Natural killer cell (primary cell): ENCODE measurements around the gene PHF20. TPM values are rescaled to one million over a fixed set of nuclear protein-coding genes. Genes with fewer than 3 reads are reported as not detected.

Source experiments
- ATAC-seq, 3 donors: fragments of 150-1000 bp in 2 of 3; fragments of 200-7000 bp in 1 of 3; cut with Tn5 transposase; 1 replicate in 1 of 3; 2 replicates in 2 of 3; pipeline ENCODE4 v1.10.0; 2021; ENCODE audit warnings: mild to moderate bottlenecking in 2 of 3, moderate library complexity in 2 of 3
- DNase-seq, 2 donors: peaks; one replicate each; pipeline versions ENCODE4 v3.0.0 to v3.0.0-alpha.2; 2013 to 2021; ENCODE audit warnings: mixed read lengths in 1 of 2
- H3K27ac ChIP-seq: one replicate; pipeline ENCODE4 v1.5.1; 2013; ENCODE audit warnings: mild to moderate bottlenecking, low read length
- H3K27me3 ChIP-seq: one replicate; pipeline ENCODE4 v1.6.1; 2013; ENCODE audit warnings: low read length; ENCODE audit not compliant: control insufficient read depth, insufficient read depth
- H3K36me3 ChIP-seq: one replicate; pipeline ENCODE4 v1.6.1; 2013; ENCODE audit warnings: low read length; ENCODE audit not compliant: control insufficient read depth, insufficient read depth
- H3K4me1 ChIP-seq: one replicate; pipeline ENCODE4 v1.6.1; 2013; ENCODE audit warnings: low read length; ENCODE audit not compliant: control insufficient read depth, insufficient read depth
- H3K4me3 ChIP-seq: one replicate; pipeline ENCODE4 v1.5.1; 2013; ENCODE audit warnings: low read length
- H3K9me3 ChIP-seq: one replicate; pipeline ENCODE4 v1.6.1; 2013; ENCODE audit warnings: low read length; ENCODE audit not compliant: control insufficient read depth, insufficient read depth
- H3K27ac Mint-ChIP-seq, 2 donors: one replicate each; pipeline ENCODE4 v1.8.0; 2022; ENCODE audit warnings: mild to moderate bottlenecking in 2 of 2, mixed read lengths in 2 of 2, moderate library complexity in 1 of 2
- H3K27me3 Mint-ChIP-seq, 2 donors: one replicate each; pipeline ENCODE4 v1.8.0; 2022; ENCODE audit warnings: low read depth in 2 of 2, mixed read lengths in 2 of 2
- H3K36me3 Mint-ChIP-seq: one replicate; pipeline ENCODE4 v1.8.0; 2022; ENCODE audit warnings: mixed read lengths
- H3K4me1 Mint-ChIP-seq, 2 donors: one replicate each; pipeline ENCODE4 v1.8.0; 2022; ENCODE audit warnings: mixed read lengths in 2 of 2
- H3K4me3 Mint-ChIP-seq: one replicate; pipeline ENCODE4 v1.8.0; 2022; ENCODE audit warnings: mild to moderate bottlenecking, moderate library complexity, mixed read lengths
- H3K9me3 Mint-ChIP-seq, 2 donors: one replicate each; pipeline ENCODE4 v1.8.0; 2022; ENCODE audit warnings: mixed read lengths in 2 of 2
- CTCF ChIP-seq: fragments of 200-600 bp; IDR thresholded peaks from one replicate; pipeline ENCODE4 v1.8.0; 2022; ENCODE audit warnings: antibody characterized with exemption
- WGBS: methylation state at CpG from one replicate; pipeline ENCODE4 v1.1.7; 2013; ENCODE audit warnings: missing lambda C conversion rate; ENCODE audit not compliant: insufficient coverage; 5-methylcytosine and 5-hydroxymethylcytosine counted together
- intact Hi-C: fragments of 100-400 bp; cut with micrococcal nuclease; formaldehyde crosslinking; loops from one replicate; pipeline ENCODE4 v1.14.2; 2022
- total RNA-seq, 4 donors: library from RNA; stranded (reverse); fragments of 120-200 nt in 1 of 4; gene quantifications; one replicate each; pipeline versions ENCODE4 v1.2.3 to v1.2.4, GENCODE V29; 2013 to 2022

The PHF20 gene
- total RNA-seq, 3 donors from 2014 or later (not counting 1 experiment from before 2014, with no cell fraction given): 151 to 165 (median 161) TPM

- H3K9me3 ChIP-seq: no peaks in the 10 kb centered on the region
- H3K4me3 ChIP-seq: no peak overlapping the region
- TF ChIP-seq CTCF: no peak
- Mint-ChIP-seq H3K27me3 (no peaks in the 10 kb centered on the region), H3K4me3 (no peak overlapping the region), H3K9me3 (no peaks in the 10 kb centered on the region), H3K36me3 (no peaks in the 10 kb centered on the region), H3K27ac (no peak overlapping the region), H3K4me1 (no peaks in the 10 kb centered on the region)
- no peaks in the 10 kb centered on the region for H3K27me3 ChIP-seq
- H3K36me3 ChIP-seq: no peaks in the 10 kb centered on the region
- DNase-seq: no peak
- H3K27ac ChIP-seq: no peak overlapping the region
- no peak for ATAC-seq
- no peaks in the 10 kb centered on the region for H3K4me1 ChIP-seq
- 78% methylated on average over 9 of the region's 9 CpGs for WGBS
- intact Hi-C loops: no loop called here
These were observed 204.0 kb downstream of the PHF20 start for GRCh38 chr20:35975576-35976373.

GRCh38 chr20:35978041-35978513 lies 206.3 kb downstream of the PHF20 start:
- Mint-ChIP-seq H3K4me1 (no peaks in the 10 kb centered on the region), H3K4me3 (no peak overlapping the region), H3K36me3 (no peaks in the 10 kb centered on the region), H3K9me3 (no peaks in the 10 kb centered on the region), H3K27me3 (no peaks in the 10 kb centered on the region), H3K27ac (no peak overlapping the region)
- ATAC-seq: no peak
- Histone ChIP-seq H3K4me1 (no peaks in the 10 kb centered on the region), H3K27ac (no peak overlapping the region), H3K9me3 (no peaks in the 10 kb centered on the region), H3K36me3 (no peaks in the 10 kb centered on the region), H3K4me3 (no peak overlapping the region), H3K27me3 (no peaks in the 10 kb centered on the region)
- WGBS: 78% methylated on average over 9 of the region's 9 CpGs
- intact Hi-C loops: no loop called here
- TF ChIP-seq CTCF: no peak
- no peak for DNase-seq

GRCh38 chr20:35979544-35979943 lies 207.7 kb downstream of the PHF20 start:
- H3K9me3 ChIP-seq: no peaks in the 10 kb centered on the region
- WGBS: 76% methylated on average over 5 of the region's 5 CpGs
- intact Hi-C loops: no loop called here
- DNase-seq (no peak), ATAC-seq (no peak)
- Mint-ChIP-seq H3K27me3 (no peaks in the 10 kb centered on the region), H3K4me3 (no peak overlapping the region), H3K9me3 (no peaks in the 10 kb centered on the region), H3K4me1 (peaks cover 6% of the 10 kb centered on the region in 2 donors), H3K36me3 (no peaks in the 10 kb centered on the region), H3K27ac (no peak overlapping the region)
- H3K27ac ChIP-seq: no peak overlapping the region
- peaks cover 7% of the 10 kb centered on the region for H3K4me1 ChIP-seq
- H3K36me3 ChIP-seq: no peaks in the 10 kb centered on the region
- H3K4me3 ChIP-seq: no peak overlapping the region
- no peaks in the 10 kb centered on the region for H3K27me3 ChIP-seq
- TF ChIP-seq CTCF: no peak
